Stimulated activated CD8-positive, alpha-beta memory T cell treated with anti-CD3 and anti-CD28 coated beads, Interleukin-15, amount 100 ng/mL, for 1 hour (primary cell): ENCODE results near the gene LRRC10B.
"Not testable (repeated sequence)": the region's sequence is repeated elsewhere in the genome, so short reads cannot be mapped to it uniquely, and the experiment has no call there.

Experiments used
- DNase-seq: peaks from one replicate; pipeline ENCODE4 v3.0.0-alpha.2; 2020; ENCODE audit warnings: low read depth

The LRRC10B gene

GRCh38 chr11:61507962-61508861, at the start of gene LRRC10B:
Gene LRRC10B (plus strand): TSS chr11:61508749. CDS start chr11:61508999, 250 bp downstream.
- DNase-seq, result no peak

DNA sequence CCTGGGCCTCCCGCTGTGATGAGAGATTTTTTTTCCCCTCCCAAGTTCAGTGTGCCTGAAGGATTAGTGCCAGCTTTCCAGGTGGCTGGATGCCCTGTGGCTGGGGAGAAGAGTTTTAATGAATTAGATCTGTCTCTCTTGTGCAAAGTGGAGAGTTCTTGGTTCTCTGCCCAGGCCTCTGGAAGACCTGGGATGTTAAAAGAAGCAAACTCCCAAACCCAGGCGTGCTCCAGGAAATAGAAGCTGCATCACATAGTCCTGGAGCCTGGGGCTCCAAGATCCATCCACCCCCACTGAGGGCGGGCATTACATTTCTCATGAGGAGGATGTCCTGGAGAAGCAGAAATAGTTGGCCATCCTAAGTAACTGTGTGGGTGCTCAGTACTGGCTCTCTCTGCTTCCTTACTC, 48.1 kb upstream of the LRRC10B start:
- no peak for DNase-seq

- no peak for DNase-seq
Observed at GRCh38 chr11:61460986-61461385, 47.6 kb upstream of the LRRC10B start.

GRCh38 chr11:61467602-61468001, 40.9 kb upstream of the LRRC10B start:
- DNase-seq, result not testable (repeated sequence)

GRCh38 chr11:61468002-61468401, 40.5 kb upstream of the LRRC10B start:
- no peak for DNase-seq

- DNase-seq, result no peak
Observed at GRCh38 chr11:61472282-61472681, 36.3 kb upstream of the LRRC10B start.

DNA sequence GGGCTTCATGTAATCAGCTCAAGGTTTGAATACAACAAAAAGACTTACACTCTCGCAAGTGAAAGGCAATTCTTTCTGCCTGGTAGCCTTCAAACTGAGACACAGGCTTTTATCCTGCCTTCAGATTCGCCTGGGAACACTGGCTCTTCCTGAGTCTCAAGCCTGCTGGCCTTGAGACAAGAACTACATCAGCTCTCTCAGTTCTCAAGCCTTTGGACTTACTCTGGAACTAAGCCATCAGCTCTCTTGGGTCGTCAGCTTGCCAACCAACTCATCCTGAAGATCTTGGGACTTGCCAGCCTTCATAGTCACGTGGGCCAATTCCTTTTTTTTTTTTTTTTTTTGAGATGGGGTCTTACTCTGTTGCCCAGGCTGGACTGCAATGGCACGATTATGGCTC, 35.7 kb upstream of the LRRC10B start:
- DNase-seq, result no peak

- no peak for DNase-seq
Observed at GRCh38 chr11:61473370-61474012, 35.1 kb upstream of the LRRC10B start.

DNA sequence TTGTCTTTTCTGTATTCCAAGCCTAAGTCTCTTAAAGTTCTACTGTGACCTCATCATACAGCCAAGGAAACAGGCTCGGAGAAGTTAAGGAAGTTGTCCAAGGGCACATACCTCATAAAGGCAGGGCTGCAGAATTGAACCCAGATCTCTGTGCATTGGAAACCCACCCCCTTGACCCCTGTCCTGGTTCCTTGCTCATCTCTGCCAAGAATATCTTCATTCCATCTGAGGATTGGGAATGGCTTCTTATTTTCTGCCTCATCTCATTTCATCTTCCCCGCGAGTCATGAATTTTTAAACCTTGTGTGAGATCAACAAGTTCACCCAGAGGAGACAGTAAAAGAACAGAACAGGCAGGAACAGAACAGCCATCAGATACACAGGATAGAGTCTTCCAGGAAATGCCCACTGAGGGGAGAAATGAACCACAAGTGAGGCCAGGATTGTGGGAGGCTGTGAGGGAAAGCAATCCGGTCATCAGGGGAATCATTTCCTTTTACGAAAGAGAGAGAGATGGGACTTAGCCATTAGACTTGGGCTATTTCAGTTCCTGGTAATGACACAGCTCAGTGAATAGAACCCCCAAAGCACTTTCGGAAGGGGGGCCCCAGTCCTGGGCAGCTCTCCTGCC, 34.4 kb upstream of the LRRC10B start:
- DNase-seq, result no peak

- no peak for DNase-seq
Observed at GRCh38 chr11:61475433-61475832, 33.1 kb upstream of the LRRC10B start.

DNA sequence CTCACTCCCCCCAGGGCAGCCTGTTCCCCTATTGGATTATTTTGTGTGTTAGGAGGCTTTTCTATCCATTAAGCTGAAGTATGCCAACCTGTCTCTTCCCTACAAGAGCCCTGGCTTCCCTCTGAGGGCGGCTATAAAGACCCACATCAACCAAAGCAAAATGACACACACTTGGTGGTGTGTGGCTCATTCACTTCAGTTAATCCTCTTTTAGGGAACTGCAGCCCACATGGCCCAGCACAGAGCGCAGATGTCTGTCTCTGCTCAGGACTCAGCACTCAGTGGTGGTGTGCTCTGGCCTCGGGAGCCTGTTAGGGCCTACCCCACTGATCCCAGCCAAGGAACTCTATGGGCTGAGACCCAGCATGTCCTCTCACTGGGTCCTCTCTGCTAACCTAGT, 32.2 kb upstream of the LRRC10B start:
- no peak for DNase-seq

DNA sequence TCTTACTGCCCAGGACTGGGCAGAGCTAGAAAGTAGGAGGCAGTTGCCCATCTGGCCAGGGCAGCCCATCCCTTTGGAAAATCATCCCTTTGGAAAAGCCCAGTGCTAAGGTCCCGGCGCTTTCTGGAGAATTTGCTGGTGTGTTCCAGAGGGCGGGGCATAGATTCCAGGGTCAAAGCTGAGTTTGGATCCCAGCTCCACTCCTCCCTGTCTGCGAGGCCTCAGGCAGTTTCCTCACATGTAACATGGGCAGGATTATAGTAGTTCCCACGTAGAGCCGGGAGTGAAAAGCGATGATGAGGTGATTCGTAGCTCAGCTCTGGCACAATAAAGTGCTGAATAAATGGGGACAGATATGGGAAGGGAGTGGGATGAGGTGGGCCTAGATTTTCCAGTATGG, 31.4 kb upstream of the LRRC10B start:
- DNase-seq, result no peak

DNA sequence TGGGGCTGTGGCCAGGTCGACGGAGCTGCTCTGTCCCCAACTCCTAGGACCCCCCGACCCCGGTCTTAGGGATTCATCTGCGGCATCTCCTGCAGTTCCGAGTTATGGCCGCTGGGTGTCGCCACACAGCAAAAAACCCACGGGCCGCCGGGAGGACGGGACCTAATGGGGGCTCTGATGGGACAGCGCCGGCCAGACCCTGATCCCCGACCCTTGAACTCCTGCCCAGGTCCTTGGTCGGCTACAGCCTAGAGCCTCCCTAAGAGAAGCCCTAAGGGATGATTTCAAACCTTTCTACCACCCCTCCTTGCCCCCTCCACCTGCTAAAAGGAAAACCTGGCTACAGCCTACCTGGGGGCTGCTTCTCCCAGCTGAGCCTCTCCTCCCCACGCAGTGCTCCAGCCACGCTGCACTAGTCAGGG, 30.8 kb upstream of the LRRC10B start:
- DNase-seq, result peak; percentile 25

- DNase-seq, result not testable (repeated sequence)
Observed at GRCh38 chr11:61479360-61480058, 29.0 kb upstream of the LRRC10B start.

DNA sequence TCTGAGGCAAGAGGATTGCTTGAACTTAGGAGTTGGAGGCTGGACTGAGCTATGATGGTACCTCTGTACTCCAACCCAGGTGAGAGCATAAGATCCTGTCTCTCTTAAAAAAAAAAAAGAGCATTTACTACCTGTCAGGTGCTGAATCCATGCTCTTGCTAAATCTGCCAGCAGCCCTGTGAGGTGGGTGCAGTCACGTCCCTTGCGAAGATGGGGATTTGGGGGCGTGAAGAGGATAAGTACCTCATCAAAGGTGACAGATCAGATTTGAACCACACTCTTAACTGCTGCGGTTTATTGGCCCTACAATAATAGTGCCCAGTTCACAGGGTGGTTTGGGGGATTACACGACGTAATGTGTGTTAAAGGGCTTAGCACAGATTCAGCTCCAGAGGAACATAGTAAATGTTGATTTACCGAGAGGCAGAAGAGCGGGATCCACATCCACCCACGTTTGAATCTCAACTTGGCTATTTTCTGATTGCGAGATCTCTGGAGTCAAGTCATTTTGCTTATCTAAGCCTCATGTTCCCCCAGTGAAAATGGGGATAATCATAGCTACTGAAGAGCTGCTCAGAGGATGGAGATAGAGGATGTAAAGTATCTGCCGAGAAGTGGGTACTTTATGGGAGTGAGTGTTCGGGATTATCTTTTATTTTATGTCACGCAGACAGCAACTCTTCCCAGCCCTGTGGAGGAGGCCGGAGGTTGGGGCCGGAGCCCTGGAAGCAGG, 28.1 kb upstream of the LRRC10B start:
- DNase-seq, result no peak

GRCh38 chr11:61480994-61481335, 27.6 kb upstream of the LRRC10B start:
- no peak for DNase-seq

DNA sequence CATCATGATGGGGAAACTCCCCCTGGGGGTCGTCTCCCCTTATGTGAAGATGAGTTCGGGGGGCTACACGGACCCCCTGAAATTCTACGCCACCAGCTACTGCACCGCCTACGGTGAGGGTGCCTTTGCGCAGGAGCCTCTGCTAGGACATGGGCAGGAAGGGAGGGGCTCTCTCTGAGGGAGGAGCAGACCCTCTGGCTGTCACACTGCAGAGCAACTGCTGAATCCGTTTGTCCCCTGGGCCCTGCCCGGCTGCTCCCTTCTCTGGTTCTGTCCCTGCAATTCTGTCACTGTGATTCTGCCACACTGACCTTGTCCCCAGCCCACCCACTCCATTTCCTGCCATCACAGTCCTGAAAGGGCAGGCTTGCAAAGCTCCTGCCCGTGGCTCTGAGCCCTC, 26.7 kb upstream of the LRRC10B start:
- no peak for DNase-seq

GRCh38 chr11:61482513-61482912, 26.0 kb upstream of the LRRC10B start:
- DNase-seq, result no peak

GRCh38 chr11:61484541-61484940, 24.0 kb upstream of the LRRC10B start:
- no peak for DNase-seq

DNA sequence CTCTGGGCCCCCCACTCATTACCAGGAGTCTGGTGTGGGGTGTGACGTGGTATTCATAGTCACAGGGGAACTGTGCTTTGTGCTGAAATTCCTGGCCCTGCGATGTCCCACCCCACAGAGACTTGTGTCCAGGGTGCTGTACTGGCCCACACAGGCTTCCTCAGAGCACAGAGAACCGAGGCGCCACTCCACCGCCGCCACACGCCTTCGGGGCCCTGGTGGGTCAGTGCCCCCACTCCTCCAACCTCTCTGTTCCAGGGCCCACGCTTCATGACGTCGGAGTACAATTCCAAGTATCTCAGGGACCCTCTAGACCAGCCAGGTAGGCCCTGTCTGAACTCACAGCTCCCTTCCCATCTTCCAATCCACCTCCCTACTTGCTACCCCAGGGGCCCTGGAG, 23.5 kb upstream of the LRRC10B start:
- no peak for DNase-seq

GRCh38 chr11:61486011-61486620, 22.4 kb upstream of the LRRC10B start:
- DNase-seq, result no peak
